GM18870 (cell line): Measurements from ENCODE around the gene CYP21A2.
"Not testable (repeated sequence)": the region's sequence is repeated elsewhere in the genome, so short reads cannot be mapped to it uniquely, and the experiment has no call there.

ENCODE experiments used
- ATAC-seq: cut with Tn5 transposase; IDR thresholded peaks from one replicate; pipeline ENCODE4 v1.9.1; 2021; ENCODE audit warnings: moderate library complexity; ENCODE audit not compliant: unreplicated experiment

The CYP21A2 gene

GRCh38 chr6:32052626-32053025 is 14.4 kb downstream of the CYP21A2 start:
- not testable (repeated sequence) for ATAC-seq

DNA sequence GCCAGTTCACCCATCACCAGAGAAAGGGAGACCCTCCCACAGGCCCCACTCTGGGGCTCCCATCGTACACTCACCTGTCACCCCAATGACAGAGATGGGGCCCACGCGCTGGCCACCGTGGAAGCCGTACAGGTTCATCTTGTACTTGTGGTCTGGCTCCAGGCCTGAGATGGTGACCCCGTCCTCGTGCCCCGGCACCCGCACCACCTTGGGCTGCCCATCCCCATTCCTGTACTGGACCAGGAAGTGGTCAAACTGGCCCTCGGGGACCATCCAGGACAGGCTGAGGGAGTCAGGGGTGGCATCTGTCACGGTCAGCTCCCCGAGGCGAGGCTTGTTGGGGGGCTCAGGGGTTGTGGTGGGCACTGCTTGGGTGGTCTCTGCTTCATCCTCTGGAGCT is 15.1 kb downstream of the CYP21A2 start:
- not testable (repeated sequence) for ATAC-seq

DNA sequence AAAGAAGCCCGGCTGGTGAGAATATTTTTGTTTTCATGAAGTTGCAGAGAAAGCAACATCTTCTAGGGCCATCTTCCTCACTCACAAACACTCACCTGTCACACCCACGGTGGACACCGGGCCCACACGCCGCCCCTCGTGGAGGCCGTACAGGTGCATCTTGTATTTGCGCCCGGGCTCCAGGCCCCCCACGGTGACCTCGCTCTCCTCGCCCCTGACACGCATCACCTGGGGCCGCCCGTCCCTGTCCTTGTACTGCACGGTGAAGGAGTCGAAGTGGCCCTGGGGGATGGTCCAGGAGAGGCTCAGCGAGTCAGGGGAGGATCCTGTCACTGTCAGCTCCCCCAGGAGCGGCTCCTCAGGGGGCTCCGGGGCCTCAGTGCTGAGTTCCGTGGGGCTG is 17.5 kb downstream of the CYP21A2 start:
- ATAC-seq = not testable (repeated sequence)

GRCh38 chr6:32056254-32056653 is 18.0 kb downstream of the CYP21A2 start:
- ATAC-seq = no peak

GRCh38 chr6:32057966-32058365 is 19.8 kb downstream of the CYP21A2 start:
- no peak for ATAC-seq

DNA sequence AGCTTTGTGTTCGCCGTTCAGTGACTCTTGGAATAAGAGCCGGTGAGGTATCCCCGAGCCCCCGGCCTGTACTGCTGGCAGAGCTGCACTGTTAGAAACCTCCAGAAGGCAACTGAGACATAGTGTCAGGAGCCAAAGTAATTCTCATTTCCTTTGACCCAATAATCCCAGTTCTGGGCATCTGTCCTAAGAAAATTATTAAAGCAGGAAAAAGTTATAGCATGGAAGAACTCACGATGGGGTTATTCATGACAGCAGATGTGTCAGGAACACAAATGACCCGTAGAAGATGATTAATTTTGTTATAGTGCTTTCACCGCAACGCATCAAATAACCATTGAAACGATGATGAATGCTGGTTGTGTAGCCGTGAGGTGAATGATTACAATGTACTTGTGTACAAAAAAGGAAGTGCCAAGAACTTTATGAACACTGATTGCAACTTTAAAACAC is 20.3 kb downstream of the CYP21A2 start:
- no peak for ATAC-seq

- no peak for ATAC-seq
These were observed 22.9 kb downstream of the CYP21A2 start for GRCh38 chr6:32060966-32061655.

DNA sequence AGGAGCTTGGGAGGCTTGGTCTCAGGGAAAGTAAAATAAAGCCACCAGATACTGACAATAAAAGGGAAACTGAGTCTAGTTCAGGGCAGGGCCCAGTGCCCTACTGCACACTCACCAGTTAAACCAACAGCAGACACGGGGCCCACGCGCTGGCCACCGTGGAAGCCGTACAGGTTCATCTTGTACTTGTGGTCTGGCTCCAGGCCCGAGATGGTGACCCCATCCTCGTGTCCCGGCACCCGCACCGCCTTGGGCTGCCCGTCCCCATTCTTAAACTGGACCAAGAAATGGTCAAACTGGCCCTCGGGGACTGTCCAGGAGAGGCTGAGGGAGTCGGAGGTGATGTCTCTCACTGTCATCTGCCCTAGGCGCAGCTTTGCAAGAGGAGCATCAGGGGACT is 26.5 kb downstream of the CYP21A2 start:
- ATAC-seq = no peak

- not testable (repeated sequence) for ATAC-seq
These were observed 29.3 kb downstream of the CYP21A2 start for GRCh38 chr6:32067521-32067920.

- not testable (repeated sequence) for ATAC-seq
These were observed 30.1 kb downstream of the CYP21A2 start for GRCh38 chr6:32068315-32068714.

- ATAC-seq = no peak
These were observed 30.7 kb downstream of the CYP21A2 start for GRCh38 chr6:32068867-32069266.

DNA sequence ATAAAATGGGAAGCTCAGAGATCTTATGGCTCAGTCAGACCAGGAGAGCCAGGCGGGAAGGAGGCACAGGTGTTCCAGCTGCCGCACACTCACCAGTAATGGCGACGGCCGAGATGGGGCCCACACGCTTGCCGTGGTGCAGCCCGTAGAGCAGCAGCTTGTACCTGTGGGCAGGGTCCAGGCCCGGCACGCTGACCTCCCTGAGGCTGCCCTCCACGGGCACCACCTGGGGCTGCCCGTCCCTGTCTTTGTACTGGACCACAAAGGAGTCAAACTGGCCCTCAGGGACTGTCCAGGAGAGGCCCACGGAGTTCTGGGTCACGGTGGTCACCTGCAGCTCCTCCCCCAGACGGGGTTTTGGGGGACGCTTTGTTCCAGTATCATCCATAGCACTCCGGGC is 31.2 kb downstream of the CYP21A2 start:
- ATAC-seq = no peak

GRCh38 chr6:32069878-32070515 is 31.8 kb downstream of the CYP21A2 start:
- ATAC-seq = no peak

GRCh38 chr6:32070814-32071543 is 32.8 kb downstream of the CYP21A2 start:
- ATAC-seq = no peak

GRCh38 chr6:32073101-32073500 is 34.9 kb downstream of the CYP21A2 start:
- no peak for ATAC-seq

DNA sequence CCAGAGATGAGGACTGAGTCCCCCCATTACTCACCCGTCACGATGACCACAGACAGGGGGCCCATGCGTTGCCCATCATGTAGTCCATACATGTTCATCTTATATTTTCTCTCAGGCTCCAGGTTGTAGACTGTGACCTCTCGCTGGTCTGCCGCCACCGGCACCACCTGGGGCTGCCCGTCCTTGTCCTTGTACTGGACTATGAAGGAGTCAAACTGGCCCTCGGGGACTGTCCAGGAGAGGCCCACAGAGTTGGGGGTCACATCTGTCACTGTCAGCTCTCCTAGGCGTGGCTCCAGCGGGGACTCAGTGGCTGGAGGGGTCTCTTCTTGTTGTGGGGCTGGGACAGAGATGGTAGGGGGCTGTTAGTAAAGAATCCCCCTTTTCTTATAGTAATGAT is 35.4 kb downstream of the CYP21A2 start:
- ATAC-seq = no peak

- no peak for ATAC-seq
These were observed 36.8 kb downstream of the CYP21A2 start for GRCh38 chr6:32074996-32075532.

DNA sequence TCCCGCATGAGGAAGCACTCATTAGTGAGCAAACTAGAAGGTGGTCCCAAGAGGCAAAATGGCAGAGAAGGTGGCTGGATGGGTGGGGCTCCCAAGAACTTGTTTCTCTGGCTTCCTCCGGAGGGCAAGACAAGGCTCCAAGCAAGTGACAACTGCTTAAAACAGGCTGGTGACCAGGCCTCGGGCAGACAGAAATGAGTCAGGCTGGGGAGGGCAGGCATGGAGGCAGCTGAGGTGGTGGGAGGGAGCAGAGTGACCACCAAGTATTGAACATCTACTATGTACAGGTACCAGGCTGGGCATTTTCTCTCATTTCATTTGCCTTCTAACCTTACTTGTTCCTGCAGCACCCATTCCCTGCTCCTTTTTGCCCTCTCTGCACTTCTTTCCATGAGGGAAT is 37.6 kb downstream of the CYP21A2 start:
- no peak for ATAC-seq

DNA sequence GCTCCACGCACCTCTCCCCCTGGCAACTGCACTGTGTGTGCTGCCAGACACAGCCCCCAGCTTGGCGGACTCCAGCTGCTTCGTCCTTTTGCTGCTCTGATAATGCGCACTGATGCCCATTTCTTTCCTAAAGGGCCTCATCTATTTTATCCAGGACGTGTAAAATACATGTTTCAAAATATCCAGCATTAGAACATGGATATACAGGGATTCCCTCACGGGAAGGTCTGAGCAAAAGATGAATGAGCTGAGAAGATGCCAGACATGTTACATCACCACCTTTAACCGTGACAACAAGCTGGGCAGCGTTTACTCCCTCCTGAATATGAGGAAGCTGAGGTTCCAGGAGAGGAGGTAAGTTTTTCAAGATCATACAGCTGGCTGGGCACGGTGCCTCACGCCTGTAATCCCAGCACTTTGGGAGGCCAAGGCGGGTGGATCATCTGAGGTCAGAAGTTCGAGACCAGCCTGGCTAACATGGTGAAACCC is 38.1 kb downstream of the CYP21A2 start:
- ATAC-seq = no peak

DNA sequence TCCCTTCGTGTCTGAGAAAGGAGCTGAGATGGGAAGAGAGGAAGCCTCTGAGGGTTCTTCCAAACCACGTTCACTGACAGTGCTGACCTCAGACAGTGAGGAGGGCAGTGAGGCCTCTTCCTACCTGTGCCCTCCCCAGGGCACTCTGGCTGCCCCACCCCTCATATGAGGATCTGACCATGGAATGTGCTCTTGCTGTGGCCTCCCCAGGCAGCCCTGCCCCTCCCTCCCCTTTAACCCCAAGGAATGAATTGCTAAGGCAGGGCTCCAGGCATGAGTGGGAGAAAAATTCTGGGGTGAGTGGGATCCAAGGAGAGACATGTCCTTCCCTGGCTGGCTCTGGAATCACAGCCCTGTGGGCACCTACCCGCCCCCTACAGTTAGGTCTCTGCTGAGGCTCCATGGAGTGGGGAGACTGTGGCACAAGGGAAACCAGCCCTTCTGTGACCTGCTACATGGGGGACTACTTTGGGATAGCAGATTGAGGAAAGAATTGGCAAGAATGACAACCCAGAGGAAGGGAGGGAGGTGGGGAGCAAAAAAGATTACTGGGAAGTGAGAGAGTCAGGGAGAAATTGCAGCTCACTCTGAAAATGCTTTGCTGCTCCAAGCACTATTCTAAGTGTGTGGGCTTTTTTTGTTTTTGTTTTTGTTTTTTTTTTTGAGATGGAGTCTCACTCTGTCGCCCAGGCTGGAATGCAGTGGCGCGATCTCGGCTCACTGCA is 41.5 kb downstream of the CYP21A2 start:
- no peak for ATAC-seq
